OCI-LY7 (cell line): Measurements from ENCODE around the gene CPA1. TPM values are rescaled to one million over a fixed set of nuclear protein-coding genes. Genes with fewer than 3 reads are reported as not detected.

Experiments
- BruUV-seq: library from RNA; stranded (reverse); fragments of 400-500 nt; replicated peaks from 2 replicates; lab custom pipeline; 2021; lab: Mats Ljungman, UMichigan
- CTCF ChIA-PET: fragments of 300-600 bp; sonication (Branson Sonifier 250); formaldehyde crosslinking; loops from one replicate; lab custom pipeline; 2022; ENCODE audit warnings: antibody characterized with exemption; ENCODE audit not compliant: unreplicated experiment; lab: Charles Lee
- POLR2A ChIA-PET: fragments of 300-600 bp; sonication (Branson Sonifier 250); formaldehyde crosslinking; loops from one replicate; lab custom pipeline; 2022; ENCODE audit warnings: antibody characterized with exemption; lab: Charles Lee
- DNase-seq: peaks from one replicate; pipeline ENCODE4 v3.0.0-alpha.2; 2015; ENCODE audit warnings: low spot score
- H2AFZ ChIP-seq: fragments of 200-600 bp; sonication (generic), shearing (Covaris generic); 2 replicates; pipeline ENCODE4 v1.6.1; 2014; ENCODE audit warnings: mild to moderate bottlenecking, antibody characterized with exemption, low read length, moderate library complexity
- H3K27ac ChIP-seq: fragments of 200-600 bp; sonication (generic); 2 replicates; pipeline ENCODE4 v1.5.1; 2014; ENCODE audit warnings: mixed run types, low read depth, mild to moderate bottlenecking, moderate library complexity, low read length, inconsistent platforms; ENCODE audit not compliant: poor library complexity, severe bottlenecking
- H3K36me3 ChIP-seq: fragments of 200-600 bp; sonication (generic); 2 replicates; pipeline ENCODE4 v1.6.1; 2014; ENCODE audit warnings: mild to moderate bottlenecking, antibody characterized with exemption, low read length, moderate library complexity, mixed read lengths; ENCODE audit not compliant: insufficient read depth
- H3K4me1 ChIP-seq: fragments of 200-600 bp; sonication (generic); 2 replicates; pipeline ENCODE4 v1.5.1; 2014; ENCODE audit warnings: mild to moderate bottlenecking, low read length; ENCODE audit not compliant: insufficient read depth, poor library complexity, severe bottlenecking
- H3K4me2 ChIP-seq: fragments of 200-600 bp; sonication (generic); 2 replicates; pipeline ENCODE4 v1.6.1; 2014; ENCODE audit warnings: mild to moderate bottlenecking, low read length
- H3K4me3 ChIP-seq: fragments of 200-600 bp; sonication (generic); 2 replicates; pipeline ENCODE4 v1.5.1; 2014; ENCODE audit warnings: mild to moderate bottlenecking, low read depth, low read length; ENCODE audit not compliant: poor library complexity, severe bottlenecking
- H3K79me2 ChIP-seq: fragments of 200-600 bp; sonication (generic); 2 replicates; pipeline ENCODE4 v1.6.1; 2016; ENCODE audit warnings: low read depth, mild to moderate bottlenecking, low read length, moderate library complexity, mixed read lengths; ENCODE audit not compliant: insufficient read depth
- H3K9me2 ChIP-seq: fragments of 200-600 bp; sonication (generic); 2 replicates; pipeline ENCODE4 v1.6.1; 2016; ENCODE audit warnings: mild to moderate bottlenecking, low read length, mixed read lengths; ENCODE audit not compliant: insufficient read depth
- H3K9me3 ChIP-seq: fragments of 200-600 bp; sonication (generic); 2 replicates; pipeline ENCODE4 v1.6.1; 2014; ENCODE audit warnings: mild to moderate bottlenecking, mixed run types, low read length, mixed read lengths
- H4K20me1 ChIP-seq: fragments of 200-600 bp; sonication (generic); 2 replicates; pipeline ENCODE4 v1.6.1; 2014; ENCODE audit warnings: mild to moderate bottlenecking, antibody characterized with exemption, low read length, moderate library complexity, mixed read lengths; ENCODE audit not compliant: insufficient read depth
- CTCF ChIP-seq: fragments of 200-600 bp; sonication (generic); conservative IDR thresholded peaks from 2 replicates; pipeline ENCODE4 v1.5.1; 2014; ENCODE audit warnings: mild to moderate bottlenecking, antibody characterized with exemption, low read length, moderate library complexity, mixed read lengths
- EZH2phosphoT487 ChIP-seq: fragments of 200-600 bp; sonication (generic); IDR thresholded peaks from 2 replicates; pipeline ENCODE4 v1.6.1; 2018; ENCODE audit warnings: low read depth, borderline replicate concordance, mild to moderate bottlenecking, mixed run types, antibody characterized with exemption, low read length, moderate library complexity, mixed read lengths
- intact Hi-C: fragments of 100-400 bp; cut with micrococcal nuclease; formaldehyde crosslinking; loops from one replicate; pipeline ENCODE4 v1.10.0; 2022; ENCODE audit not compliant: unreplicated experiment
- total RNA-seq, 2 experiments: library from RNA; depleted of rRNA in 1 of 2; stranded (reverse); fragments of >200 nt in 1 of 2; shearing (Covaris generic) in 1 of 2; gene quantifications; 2 replicates each; pipeline ENCODE4 v1.2.3, GENCODE V29; 2014 to 2022

CPA1 gene
- total RNA-seq, 2 experiments from 2014 or later: not detected

GRCh38 chr7:130394421-130395195 lies 14.3 kb downstream of the CPA1 start:
- POLR2A ChIA-PET: no interaction called here
- Histone ChIP-seq H3K4me1 (no peaks in the 10 kb centered on the region), H3K27ac (no peak overlapping the region), H3K4me2 (no peak overlapping the region), H4K20me1 (no peaks in the 10 kb centered on the region), H3K4me3 (no peak overlapping the region), H3K79me2 (no peaks in the 10 kb centered on the region), H3K36me3 (no peaks in the 10 kb centered on the region), H3K9me2 (no peaks in the 10 kb centered on the region), H2AFZ (no peak overlapping the region), H3K9me3 (no peaks in the 10 kb centered on the region)
- CTCF ChIA-PET: no interaction called here
- intact Hi-C loops: no loop called here
- no peak for TF ChIP-seq EZH2phosphoT487
- TF ChIP-seq CTCF: no peak
- DNase-seq: no peak
- no TSS peak for BruUV-seq

GRCh38 chr7:130395421-130395820 lies 15.1 kb downstream of the CPA1 start:
- H3K27ac ChIP-seq: no peak overlapping the region
- no peaks in the 10 kb centered on the region for H3K79me2 ChIP-seq
- H3K9me2 ChIP-seq: no peaks in the 10 kb centered on the region
- intact Hi-C loops: no loop called here
- H3K4me2 ChIP-seq: no peak overlapping the region
- no peak overlapping the region for H3K4me3 ChIP-seq
- no peaks in the 10 kb centered on the region for H3K4me1 ChIP-seq
- H3K9me3 ChIP-seq: no peaks in the 10 kb centered on the region
- POLR2A ChIA-PET: no interaction called here
- no peaks in the 10 kb centered on the region for H4K20me1 ChIP-seq
- CTCF ChIA-PET: no interaction called here
- no peak for TF ChIP-seq CTCF
- no peak for TF ChIP-seq EZH2phosphoT487
- no peak for DNase-seq
- H3K36me3 ChIP-seq: peaks cover 6% of the 10 kb centered on the region; the same call in 1 of the 2 replicates
- no peak overlapping the region for H2AFZ ChIP-seq
- no TSS peak for BruUV-seq

GRCh38 chr7:130396109-130396508 lies 15.8 kb downstream of the CPA1 start:
- no peaks in the 10 kb centered on the region for H3K79me2 ChIP-seq
- H3K9me2 ChIP-seq: no peaks in the 10 kb centered on the region
- H2AFZ ChIP-seq: no peak overlapping the region
- TF ChIP-seq CTCF (no peak), EZH2phosphoT487 (no peak)
- H3K4me3 ChIP-seq: no peak overlapping the region
- H3K36me3 ChIP-seq: peaks cover 6% of the 10 kb centered on the region; the same call in 1 of the 2 replicates
- ChIA-PET POLR2A (no interaction called here), CTCF (no interaction called here)
- DNase-seq: no peak
- no peak overlapping the region for H3K4me2 ChIP-seq
- no peaks in the 10 kb centered on the region for H4K20me1 ChIP-seq
- H3K27ac ChIP-seq: no peak overlapping the region
- intact Hi-C loops: no loop called here
- no peaks in the 10 kb centered on the region for H3K4me1 ChIP-seq
- BruUV-seq: no TSS peak
- no peaks in the 10 kb centered on the region for H3K9me3 ChIP-seq
